HepG2 (cell line): ENCODE measurements around the gene RNF208.

Experiments
- CTCF ChIP-seq: sonication (generic); formaldehyde crosslinking; IDR thresholded peaks from 2 replicates; pipeline ENCODE4 v1.5.0; 2020; ENCODE audit warnings: mild to moderate bottlenecking, missing genetic modification reagents, moderate library complexity
- POLR2A ChIP-seq, 2 experiments: IDR thresholded peaks; 2 replicates each; pipeline ENCODE4 v1.6.1; 2011; ENCODE audit warnings: low read depth in 2 of 2, low read length in 2 of 2, mild to moderate bottlenecking in 1 of 2, moderate library complexity in 1 of 2; ENCODE audit not compliant: insufficient read depth in 1 of 2
- REST ChIP-seq, 2 experiments: IDR thresholded peaks; 2 replicates each; pipeline ENCODE4 v1.6.1; 2011 to 2012; ENCODE audit warnings: low read length in 2 of 2, borderline replicate concordance in 1 of 2, low read depth in 1 of 2, mild to moderate bottlenecking in 1 of 2, moderate library complexity in 1 of 2
- SUZ12 ChIP-seq: fragments of 150-350 bp; IDR thresholded peaks from 2 replicates; pipeline ENCODE4 v1.6.1; 2014; ENCODE audit warnings: low read depth, low read length
- ZNF253 ChIP-seq: sonication (generic); formaldehyde crosslinking; IDR thresholded peaks from 2 replicates; pipeline ENCODE4 v1.8.0; 2022; ENCODE audit warnings: mild to moderate bottlenecking, missing genetic modification reagents, borderline replicate concordance
- TF ChIP-seq, protein P1 (sequence below): sonication (generic); formaldehyde crosslinking; IDR thresholded peaks from 2 replicates; pipeline ENCODE4 v1.4.0; 2020; ENCODE audit warnings: missing genetic modification reagents, mild to moderate bottlenecking, borderline replicate concordance

GRCh38 chr9:137174722-137175293 lies 47.2 kb downstream of the RNF208 start:
- TF ChIP-seq, protein P1, sequence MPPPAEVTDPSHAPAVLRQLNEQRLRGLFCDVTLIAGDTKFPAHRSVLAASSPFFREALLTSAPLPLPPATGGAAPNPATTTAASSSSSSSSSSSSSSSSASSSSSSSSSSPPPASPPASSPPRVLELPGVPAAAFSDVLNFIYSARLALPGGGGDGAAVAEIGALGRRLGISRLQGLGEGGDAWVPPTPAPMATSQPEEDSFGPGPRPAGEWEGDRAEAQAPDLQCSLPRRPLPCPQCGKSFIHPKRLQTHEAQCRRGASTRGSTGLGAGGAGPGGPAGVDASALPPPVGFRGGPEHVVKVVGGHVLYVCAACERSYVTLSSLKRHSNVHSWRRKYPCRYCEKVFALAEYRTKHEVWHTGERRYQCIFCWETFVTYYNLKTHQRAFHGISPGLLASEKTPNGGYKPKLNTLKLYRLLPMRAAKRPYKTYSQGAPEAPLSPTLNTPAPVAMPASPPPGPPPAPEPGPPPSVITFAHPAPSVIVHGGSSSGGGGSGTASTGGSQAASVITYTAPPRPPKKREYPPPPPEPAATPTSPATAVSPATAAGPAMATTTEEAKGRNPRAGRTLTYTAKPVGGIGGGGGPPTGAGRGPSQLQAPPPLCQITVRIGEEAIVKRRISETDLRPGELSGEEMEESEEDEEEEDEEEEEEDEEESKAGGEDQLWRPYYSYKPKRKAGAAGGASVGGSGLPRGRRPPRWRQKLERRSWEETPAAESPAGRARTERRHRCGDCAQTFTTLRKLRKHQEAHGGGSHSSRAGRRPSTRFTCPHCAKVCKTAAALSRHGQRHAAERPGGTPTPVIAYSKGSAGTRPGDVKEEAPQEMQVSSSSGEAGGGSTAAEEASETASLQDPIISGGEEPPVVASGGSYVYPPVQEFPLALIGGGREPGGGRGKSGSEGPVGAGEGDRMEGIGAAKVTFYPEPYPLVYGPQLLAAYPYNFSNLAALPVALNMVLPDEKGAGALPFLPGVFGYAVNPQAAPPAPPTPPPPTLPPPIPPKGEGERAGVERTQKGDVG (CRISPR knock-in tag), result no peak
- no peak for TF ChIP-seq REST (IDR thresholded peaks at IDR 0.05; ENCODE audit: borderline replicate concordance in 1 of 2, low read depth in 1 of 2, low read length in 2 of 2)
- no peak for TF ChIP-seq CTCF (CRISPR knock-in tag)
- no peak for TF ChIP-seq SUZ12
- TF ChIP-seq POLR2A (IDR thresholded peaks at IDR 0.05; ENCODE audit: insufficient read depth in 1 of 2, low read depth in 2 of 2, low read length in 2 of 2), result no peak
- TF ChIP-seq ZNF253, result no peak
